HL-60/S4 treated with phorbol 12-myristate 13-acetate at 8.2 ng/mL for 4 days and 3 days (cell line): Measurements from ENCODE around the gene FBXW12.
"Not testable (repeated sequence)": the region's sequence is repeated elsewhere in the genome, so short reads cannot be mapped to it uniquely, and the experiment has no call there.

Experiments
- in situ Hi-C: fragments of 300-500 bp; cut with MboI; formaldehyde crosslinking; loops from 2 replicates; pipeline ENCODE4 v1.15.0; 2022; ENCODE audit warnings: low sequenced_read_pairs

Gene FBXW12

DNA sequence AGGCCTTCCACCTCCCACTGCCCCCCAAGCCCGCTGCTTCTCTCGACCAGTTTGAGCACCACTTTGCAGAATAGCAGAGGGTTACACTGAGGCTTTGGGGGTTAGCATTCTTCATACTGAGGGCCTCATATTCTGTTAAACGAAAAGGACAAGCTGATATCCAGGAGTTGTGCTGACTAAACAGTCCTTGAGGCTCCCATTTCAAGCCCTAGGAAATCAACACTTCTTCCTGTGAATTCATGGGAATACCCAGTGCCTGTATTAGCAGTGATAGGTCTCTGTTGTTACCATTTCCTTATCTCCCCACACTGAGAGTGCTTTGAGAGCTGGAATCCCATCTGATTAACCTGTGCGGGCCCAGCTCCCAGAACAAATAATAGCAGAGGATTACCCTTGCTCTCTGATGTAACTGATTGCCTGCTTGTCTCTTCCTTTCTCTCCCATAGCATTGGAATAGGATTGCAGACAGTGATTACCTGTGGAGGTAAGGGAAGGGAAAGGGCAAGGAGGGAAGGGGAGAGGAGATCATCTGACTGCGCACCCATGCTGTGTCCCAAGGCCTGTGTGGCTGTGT is 930 bp downstream of the FBXW12 start:
- in situ Hi-C loops: no loop called here

DNA sequence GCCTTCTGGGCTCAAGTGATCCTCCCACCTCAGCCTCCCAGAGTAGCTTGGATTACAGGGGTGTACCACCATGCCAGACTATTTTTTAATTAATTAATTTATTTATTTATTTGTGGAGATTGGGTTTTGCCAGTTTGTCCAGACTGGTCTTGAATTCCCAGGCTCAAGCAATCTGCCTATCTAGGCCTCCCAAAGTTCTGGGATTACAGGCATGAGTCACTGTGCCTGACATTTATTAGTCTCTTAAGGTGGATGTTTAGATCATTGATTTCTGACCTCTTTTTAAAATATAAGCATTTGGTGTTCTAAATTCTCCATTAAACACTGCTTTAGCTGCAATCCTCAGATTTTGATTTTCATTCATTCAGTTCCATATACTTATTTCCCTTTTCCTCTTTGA is 15.6 kb downstream of the FBXW12 start:
- in situ Hi-C loops: no loop called here

DNA sequence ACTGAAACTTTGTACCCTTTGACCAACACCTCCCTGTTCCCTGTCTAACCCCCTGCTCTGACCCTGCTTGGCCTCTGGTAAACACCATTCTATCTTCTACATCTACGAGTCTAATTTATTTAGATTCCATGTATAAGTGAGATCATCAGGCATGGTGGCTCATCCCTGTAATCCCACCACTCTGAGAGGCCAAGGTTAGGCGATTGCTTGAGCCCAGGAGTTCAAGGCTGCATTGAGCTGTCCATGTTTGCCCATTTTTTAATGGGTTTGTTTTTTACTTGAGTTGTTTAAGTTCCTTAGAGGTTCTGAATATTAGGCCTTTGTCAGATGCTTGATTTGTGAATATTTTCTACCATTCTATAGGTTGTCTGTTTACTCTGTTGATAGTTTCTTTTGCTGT is 16.9 kb downstream of the FBXW12 start:
- in situ Hi-C loops: no loop called here

DNA sequence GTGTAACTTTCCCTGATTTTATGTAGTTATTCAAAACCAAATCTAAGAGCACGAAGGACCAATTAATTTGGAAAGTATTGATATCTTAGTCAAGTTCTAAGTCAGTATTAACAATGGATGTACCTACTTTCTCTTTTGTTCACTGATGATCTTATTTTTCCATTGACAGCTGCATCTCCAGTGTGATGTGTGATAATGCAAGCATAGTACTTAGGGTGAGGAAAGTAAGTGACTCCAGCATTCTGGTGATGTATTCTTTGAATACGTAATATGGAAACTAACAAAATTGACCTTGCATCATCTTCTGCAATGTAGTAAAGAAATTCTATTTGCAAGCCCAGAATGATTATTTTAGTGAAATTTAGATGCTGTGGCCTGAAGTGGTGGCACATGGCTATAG is 22.4 kb downstream of the FBXW12 start:
- in situ Hi-C loops: no loop called here

DNA sequence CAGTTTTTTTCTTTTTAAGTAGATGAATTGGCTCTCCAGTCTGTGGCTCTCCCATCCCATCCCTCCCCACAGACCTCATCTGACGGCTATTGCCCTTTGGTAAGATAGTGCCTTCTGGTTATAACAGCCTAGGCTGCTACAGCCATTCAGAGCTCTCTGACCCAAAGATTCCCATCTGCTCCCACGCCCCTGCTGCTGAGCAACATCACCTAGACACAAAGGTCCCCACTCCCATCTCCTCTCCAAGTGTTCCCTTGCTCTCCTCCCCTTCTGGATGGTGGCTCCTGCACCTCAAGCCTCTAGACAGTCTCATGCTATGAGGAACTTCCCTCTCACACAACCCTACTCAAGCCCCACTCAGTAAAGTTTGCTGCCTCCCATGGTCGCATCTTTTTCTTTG is 23.7 kb downstream of the FBXW12 start:
- in situ Hi-C loops: no loop called here

DNA sequence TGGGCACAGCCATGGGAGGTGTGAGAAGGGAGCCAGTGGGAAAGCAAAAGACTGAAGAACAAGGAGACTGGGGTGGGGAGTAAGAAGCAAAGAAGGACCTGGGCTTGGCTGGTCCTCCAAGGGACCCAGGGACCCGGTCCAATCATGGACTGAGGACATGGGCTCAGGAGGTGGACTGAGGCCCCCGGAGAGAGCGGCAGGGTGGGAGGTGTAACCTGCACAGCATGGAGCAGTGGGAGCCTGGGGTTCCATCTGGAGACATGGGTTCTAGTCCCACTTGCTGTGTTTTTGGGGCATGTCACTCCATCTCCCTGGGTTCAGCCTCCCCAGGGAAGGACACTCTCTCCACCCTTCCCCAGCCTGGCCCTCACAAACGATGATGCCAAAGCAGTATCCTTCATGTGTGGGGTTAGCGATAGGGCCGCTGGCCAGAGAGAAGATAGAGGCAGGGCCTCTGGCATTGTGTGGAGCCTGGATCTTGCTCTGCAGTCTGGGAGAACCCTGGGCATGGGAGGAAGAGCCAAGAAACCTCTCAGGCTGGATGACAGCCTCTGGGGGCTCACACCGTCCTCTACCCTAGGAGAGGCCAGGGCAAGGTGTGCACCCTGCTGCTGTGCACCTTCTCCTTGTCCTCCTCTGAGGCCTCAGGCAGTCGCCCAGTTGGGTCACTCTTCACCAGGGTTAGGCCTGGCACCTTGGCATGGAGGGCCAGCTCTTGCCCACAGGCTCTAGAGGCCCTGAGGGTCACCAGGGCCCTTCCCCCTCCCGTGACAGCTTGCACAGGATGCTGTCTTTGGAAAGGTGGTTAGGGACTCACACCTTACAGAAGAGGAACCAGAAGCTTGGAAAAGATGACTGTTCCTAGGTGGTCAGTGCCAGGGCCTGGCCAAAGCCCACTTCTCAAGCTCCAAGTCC is 26.0 kb downstream of the FBXW12 start:
- in situ Hi-C loops: no loop called here

DNA sequence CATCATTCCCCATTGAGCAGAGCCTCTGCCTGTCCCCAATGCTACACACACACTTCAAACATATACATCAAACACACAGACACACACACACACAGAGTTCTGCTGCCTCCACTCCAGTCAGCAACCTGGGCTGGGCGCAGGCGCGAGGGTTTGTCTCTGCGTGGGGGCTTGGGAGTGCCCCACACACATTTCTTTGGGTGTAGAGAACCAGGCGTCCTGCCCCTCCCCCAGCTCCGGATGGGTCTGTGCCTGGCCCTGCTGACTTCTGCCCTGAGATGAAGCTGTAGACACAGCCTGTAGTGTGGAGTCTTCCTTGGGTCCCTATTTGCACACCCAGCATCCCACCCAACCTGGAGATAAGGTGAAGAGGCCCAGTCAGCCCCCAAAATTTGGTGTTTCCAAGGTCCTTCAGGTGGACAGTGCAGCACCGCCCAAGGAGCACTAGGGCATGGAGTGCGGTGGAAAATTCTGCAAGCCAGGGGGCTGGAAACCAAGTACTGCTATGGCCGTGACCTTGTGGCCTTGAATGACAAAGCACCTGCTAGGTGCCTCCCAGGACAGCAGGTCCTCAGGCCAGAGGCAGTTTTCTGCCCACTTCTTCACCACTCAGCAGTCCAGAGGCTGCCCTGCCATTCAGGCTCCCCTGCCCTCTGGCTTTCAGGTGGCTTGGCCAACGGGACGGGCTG is 26.8 kb downstream of the FBXW12 start:
- in situ Hi-C loops: no loop called here

DNA sequence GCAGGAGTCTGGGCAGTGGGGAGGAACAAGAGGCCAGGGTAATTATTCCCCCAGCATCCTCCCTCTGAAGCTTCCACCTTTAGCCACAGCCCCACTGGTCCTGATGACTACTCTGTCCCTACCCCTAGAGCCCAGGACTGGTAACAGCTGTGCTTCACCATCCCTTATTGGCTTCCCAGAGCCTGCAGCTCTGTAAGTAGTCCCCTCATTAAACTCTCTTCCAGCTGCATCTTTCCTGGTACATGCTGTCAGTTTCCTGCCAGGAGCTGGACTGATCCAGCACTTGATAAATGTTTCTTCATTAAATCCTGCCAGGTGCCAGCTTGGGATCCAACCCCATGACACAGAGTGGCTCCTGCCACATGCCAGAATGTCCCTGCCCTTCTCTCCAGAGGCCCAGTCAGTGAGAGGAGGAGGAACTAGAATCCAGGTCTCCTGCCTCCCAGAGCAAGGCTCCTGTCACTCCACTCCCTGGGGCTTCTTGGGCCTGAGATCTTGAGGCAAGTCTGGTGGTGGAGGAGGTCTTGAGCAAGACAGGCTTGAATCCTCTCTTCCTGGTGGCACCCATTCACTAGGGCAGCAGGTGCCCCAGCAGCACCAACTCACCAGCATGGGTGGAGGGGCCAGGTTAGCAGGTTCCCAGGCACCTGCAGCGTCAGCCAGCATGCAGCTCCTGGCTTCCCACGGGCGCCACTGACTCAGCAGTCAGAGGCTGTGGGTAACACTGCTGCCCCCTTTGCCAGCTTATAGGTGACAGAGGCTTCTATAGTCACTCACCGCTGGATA is 27.6 kb downstream of the FBXW12 start:
- in situ Hi-C loops: no loop called here

DNA sequence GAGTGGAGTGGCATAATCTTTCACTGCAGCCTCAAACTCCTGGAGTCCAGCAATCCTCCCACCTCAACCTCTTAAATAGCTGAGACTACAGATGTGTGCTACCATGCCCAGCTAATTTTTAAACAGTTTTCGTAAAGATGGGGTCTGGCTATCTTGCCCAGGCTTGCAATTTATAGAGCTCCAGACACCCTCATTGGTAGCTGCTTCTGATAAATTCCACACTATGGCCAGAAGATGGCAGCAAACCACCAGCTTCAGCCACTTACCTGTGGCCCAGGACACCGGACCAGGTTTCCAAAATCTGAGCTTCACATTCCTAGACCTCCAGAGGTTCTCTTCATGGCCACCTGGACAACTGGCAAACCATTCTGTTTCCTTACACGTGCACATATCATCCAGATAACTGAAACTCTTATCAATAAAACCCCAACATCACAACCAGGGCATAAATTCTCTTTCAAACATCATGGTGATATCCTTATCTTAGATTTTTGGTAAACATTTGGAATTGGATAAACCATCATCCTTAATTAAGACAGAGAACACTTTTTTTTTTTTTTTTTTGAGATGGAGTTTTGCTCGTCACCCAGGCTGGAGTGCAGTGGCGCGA is 28.9 kb downstream of the FBXW12 start:
- in situ Hi-C loops: no loop called here

DNA sequence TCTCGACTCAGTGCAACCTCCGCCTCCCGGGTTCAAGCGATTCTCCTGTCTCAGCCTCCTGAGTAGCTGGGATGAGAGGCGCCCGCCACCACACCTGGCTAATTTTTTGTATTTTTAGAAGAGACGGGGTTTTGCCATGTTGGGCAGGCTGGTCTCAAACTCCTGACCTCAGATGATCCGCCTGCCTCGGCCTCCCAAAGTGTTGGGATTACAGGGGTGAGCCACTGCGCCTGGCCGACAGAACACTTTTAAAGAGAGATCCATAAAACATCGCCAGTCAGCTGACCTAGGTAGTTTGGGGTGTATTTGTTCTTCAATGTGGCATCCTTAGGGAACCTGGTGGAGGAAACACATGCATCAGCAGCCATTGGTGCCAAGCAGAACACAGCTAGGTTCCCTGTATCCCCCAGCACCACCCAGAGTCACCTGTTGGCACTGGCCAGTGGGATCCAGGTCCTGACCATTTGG is 29.4 kb downstream of the FBXW12 start:
- in situ Hi-C loops: not testable (repeated sequence)

DNA sequence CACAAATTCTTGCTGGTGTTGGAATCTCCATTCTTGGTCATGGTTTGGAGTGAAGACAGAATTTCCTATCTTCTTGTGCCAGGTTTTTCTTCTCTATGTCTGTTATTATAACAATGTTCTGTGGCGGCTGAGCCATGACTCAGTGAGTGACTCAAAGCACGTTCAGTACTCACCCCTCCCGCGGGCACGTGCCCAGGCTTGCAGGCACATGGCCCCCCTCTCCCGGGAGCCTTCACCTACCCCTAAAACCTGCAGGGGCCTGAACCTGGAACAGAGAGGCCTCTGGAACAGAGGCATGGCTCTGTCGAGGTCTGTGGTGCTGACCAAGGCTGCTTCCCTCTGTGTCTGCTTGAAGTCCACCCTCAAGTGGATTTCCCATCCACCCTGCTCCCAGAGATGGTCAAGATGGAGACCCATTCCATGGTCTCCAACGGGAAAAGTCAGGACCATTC is 30.3 kb downstream of the FBXW12 start:
- in situ Hi-C loops: no loop called here

DNA sequence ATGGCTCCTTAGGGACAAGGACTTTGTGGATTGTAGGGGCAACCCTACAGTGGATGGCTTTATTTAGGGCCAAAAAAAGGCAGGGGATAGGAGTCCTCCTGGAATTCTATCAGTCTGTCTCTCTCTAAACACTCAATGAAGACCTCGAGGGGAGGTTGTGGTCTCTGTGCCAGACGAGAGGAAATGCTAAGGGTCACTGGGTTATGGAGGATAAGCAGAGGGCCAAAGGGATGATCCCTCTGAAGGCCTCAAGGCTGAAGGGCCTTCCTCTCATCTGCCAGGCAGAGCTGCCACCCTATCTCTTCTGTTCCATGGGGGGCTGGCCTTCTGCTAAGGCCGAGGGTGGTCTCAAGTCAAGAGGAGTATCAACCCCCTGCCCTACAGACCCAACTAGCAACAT is 30.9 kb downstream of the FBXW12 start:
- in situ Hi-C loops: no loop called here

DNA sequence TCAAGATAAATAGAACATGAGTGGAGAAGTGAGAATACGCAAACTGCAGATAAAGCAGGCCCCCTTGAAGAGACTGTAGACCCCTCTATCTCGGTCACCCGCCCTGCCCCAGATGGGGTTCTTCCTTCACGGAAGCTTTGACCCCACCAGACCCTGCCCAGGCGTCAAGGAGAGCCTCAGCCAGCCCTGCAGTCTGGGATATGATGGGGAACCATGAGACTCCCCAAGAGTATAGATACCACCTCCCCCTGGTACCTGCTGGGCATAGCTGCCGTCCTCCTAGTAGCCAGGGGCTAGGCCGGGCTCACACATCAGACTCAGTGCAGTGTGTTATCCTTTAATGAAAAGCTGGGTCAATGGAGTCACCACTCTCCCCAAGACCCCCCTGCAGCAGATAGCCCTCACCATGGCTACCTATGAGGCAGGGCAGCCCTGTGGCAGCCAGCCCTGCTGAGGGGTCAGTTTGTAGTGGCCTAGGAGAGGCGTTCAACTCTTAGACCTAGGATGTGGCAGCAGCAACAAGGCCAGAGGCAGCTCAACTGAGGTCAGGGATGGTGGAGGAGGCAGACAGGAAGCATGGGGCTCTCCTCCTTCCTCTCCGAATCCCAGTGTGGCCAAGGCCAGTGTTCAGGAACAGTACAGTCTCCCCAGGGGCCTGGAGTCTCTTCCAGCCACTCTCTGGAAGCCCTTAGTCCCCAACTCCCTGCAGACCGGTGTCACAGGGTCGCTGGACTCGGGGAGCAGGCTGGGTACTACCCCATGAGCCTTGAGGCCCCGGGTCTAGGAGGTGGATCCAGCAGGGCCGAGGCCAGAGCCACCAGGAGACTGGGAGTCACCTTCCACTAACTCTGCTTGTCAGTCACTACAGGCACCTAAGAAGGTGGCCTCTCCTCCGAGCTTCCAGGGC is 31.8 kb downstream of the FBXW12 start:
- in situ Hi-C loops: no loop called here

DNA sequence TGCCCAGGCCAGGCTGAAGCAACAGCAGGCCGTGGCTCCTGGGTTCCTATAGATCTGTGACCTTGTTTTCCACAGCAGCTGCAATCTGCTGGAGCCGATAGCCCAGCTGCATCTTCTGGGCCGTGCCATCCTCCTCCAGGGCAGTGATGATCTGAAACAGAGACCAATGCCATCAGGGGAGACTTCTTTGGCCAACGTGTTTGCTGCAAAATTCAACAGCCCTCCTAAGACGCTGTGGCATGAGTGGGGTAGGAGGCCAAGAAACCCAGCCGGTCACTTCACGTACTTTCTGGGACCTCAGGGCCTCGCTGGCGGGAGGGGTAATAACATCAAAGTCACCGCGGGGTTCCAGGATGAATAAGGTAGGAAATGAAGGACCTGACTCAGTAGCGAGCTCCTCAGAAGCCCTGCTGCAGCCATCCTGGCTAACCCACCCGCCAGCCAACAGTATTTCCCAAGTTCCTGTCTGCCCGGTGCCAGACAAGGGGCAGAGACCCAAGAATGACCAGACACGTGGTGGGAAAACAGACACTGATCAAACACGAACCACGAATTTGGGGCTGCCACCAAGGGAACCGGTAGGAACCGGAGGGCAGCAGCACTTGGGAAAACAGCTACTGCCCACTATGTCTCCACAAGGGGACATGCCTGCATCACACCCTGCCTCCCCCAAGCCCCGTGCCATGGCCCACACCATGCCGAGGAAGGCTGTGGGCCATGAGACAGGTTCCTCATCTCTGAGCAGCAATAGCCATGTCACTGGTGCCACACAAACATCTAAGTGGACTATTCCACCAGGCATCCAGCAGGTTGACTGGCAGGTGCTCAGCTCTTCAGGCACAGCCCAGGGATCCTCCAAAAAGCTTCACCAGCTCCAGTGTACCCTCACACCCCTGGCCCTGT is 32.7 kb downstream of the FBXW12 start:
- in situ Hi-C loops: no loop called here

DNA sequence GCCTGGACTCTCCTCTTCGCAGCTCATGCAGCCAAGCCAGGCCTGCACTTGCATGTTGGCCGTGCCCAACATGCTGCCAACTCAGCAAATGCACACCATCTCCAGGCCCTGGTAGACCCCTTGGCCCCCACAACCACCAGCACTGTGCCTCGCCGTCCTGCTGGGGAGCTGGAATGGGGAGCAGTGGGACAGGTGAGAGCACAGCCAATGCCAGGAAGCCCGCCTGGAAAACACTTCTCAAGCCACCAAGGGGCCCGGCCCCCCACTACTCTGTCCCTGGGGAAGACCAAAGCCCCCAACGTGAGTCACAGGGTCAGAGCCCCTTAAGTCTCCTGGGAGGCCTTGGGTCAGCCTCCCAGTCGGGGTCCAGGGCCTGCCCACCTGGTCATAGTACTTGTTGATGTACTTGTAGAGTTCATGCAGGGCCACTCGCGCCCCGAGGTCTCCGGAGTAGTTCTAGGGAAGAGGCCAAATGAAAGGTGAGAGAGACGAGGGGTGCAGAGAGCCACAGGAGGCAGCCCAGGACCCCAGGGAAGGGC is 33.4 kb downstream of the FBXW12 start:
- in situ Hi-C loops: no loop called here

DNA sequence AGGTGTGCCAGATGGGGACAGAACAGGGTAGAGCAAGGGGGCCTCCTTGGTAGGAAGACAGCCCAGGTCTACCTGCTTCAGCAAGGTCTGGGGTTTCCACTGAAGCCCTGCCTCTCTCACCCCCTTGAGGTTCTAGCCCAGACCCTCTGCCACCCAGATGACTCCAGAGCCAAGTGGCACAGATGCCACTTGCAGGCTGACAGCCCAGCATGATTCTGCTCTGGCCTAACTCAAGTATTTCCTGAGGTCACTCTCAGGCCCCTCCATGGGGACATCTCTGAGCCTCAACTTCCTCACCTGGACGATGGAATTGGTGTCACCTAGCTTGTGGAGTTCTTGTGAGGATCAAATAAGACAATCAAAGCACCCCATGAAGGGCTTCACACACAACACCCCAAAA is 34.0 kb downstream of the FBXW12 start:
- in situ Hi-C loops: no loop called here

DNA sequence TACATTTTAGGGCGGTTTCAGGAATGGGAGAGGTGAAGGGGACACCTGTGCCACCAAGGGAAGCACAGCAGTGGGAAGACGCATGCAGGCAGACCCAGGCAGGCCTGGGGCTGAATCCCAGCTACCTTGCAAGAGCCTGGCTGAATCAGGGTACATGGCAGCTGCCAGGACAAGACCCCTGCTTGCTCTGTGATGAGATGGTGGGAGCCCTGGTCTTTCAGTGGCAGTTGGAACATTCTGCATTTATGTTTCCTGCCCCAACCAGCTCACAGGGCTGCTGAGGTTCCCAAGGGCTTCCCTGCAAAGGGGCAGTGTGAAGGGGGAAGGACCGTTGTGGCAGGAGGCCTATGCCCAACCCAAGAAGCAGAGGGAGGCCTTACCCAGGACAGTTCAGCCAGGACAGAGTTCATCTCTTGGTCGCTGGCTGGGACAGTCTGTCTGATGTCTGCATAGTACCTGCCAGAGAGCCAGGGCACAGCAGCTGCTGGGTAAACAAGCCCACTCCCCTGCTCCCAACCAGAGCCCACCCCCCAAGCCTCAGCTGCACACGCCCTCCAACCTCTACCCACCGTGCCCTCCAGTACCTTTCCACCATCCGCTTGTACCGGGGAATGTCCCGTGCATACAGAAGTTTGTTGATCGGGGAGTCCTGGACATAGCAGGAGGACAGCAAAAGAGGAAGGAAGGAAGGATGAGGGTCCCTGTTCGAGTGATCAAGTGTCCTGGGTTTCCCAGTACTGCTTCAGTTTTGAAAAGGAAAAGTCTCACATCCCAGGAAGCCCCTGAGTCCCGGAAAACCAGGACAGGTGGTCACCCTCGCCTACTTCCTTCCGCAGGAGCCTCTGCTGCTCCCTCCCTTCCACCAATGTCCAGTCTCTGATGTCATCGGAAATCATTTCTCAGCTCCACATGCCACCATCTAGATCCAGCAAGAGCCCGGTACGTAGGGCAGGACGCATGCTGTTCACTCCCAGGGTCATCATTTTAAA is 34.7 kb downstream of the FBXW12 start:
- in situ Hi-C loops: no loop called here
